ENCODE data around the gene CD33. TPM values are rescaled to one million over a fixed set of nuclear protein-coding genes. Genes with fewer than 3 reads are reported as not detected.

Gene CD33
- total RNA-seq, 1 experiment from 2014 or later, result 0.31 TPM

DNA sequence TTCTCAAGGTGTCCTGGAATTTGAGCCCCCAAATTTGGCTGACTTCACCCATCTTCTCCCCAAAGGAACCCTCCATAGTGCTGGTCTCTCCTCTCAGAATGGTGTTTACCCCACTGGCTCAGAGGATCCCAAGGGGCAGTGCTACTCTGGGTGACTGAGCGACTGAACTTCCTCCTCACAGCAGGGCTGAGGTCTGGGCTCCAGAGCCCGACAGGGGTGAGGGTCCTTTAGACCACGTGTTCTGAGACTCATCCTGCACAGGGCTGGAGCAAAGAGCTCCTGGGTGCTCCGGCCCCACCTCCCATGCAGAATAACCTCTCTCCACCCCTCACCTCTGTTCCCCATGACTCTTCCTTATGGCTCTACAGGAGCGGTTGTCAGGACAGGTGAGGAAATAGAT, 23.2 kb upstream of the CD33 start:
- no peaks in the 10 kb centered on the region for H3K9me3 Mint-ChIP-seq

DNA sequence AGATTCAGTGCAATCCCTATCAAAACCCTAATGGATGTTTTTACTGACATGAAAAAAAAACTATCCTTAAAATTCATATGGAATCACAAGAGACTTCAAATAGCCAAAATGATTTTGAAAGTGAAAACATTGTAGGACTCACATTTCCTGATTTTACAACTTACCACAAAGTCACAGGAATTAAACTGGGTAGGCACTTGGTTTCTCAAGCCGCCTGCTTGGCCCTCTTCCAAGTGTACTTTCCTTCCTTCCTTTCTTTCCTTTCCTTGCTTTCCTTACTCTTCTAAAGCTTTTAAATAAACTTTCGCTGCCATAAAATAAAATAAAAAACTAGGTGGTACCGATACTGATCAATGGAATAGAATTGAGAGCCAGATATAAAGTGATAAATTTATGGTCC, 21.0 kb upstream of the CD33 start:
- H3K4me3 Mint-ChIP-seq, result no peak overlapping the region
- no peak for ATAC-seq
- no peak overlapping the region for H3K27ac Mint-ChIP-seq
- ChIA-PET CTCF (no interaction called here), POLR2A (no interaction called here)
- H3K4me1 Mint-ChIP-seq, result no peaks in the 10 kb centered on the region
- peaks cover 30% of the 10 kb centered on the region for H3K27me3 Mint-ChIP-seq (ENCODE audit: low read depth)
- no peaks in the 10 kb centered on the region for H3K9me3 Mint-ChIP-seq
- DNase-seq (ENCODE audit: low spot score), result no peak
- H3K36me3 Mint-ChIP-seq, result no peaks in the 10 kb centered on the region
- TF ChIP-seq, protein P1, sequence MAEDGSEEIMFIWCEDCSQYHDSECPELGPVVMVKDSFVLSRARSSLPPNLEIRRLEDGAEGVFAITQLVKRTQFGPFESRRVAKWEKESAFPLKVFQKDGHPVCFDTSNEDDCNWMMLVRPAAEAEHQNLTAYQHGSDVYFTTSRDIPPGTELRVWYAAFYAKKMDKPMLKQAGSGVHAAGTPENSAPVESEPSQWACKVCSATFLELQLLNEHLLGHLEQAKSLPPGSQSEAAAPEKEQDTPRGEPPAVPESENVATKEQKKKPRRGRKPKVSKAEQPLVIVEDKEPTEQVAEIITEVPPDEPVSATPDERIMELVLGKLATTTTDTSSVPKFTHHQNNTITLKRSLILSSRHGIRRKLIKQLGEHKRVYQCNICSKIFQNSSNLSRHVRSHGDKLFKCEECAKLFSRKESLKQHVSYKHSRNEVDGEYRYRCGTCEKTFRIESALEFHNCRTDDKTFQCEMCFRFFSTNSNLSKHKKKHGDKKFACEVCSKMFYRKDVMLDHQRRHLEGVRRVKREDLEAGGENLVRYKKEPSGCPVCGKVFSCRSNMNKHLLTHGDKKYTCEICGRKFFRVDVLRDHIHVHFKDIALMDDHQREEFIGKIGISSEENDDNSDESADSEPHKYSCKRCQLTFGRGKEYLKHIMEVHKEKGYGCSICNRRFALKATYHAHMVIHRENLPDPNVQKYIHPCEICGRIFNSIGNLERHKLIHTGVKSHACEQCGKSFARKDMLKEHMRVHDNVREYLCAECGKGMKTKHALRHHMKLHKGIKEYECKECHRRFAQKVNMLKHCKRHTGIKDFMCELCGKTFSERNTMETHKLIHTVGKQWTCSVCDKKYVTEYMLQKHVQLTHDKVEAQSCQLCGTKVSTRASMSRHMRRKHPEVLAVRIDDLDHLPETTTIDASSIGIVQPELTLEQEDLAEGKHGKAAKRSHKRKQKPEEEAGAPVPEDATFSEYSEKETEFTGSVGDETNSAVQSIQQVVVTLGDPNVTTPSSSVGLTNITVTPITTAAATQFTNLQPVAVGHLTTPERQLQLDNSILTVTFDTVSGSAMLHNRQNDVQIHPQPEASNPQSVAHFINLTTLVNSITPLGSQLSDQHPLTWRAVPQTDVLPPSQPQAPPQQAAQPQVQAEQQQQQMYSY (CRISPR knock-in tag; IDR thresholded peaks at IDR 0.05), result no peak
- TF ChIP-seq, protein P2, sequence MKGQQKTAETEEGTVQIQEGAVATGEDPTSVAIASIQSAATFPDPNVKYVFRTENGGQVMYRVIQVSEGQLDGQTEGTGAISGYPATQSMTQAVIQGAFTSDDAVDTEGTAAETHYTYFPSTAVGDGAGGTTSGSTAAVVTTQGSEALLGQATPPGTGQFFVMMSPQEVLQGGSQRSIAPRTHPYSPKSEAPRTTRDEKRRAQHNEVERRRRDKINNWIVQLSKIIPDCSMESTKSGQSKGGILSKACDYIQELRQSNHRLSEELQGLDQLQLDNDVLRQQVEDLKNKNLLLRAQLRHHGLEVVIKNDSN (CRISPR knock-in tag; IDR thresholded peaks at IDR 0.05), result no peak
- TF ChIP-seq ZNF671 (CRISPR knock-in tag; IDR thresholded peaks at IDR 0.05) (no peak), GRHL2 (CRISPR knock-in tag; IDR thresholded peaks at IDR 0.05; ENCODE audit: insufficient replicate concordance, severe bottlenecking) (no peak), TEAD1 (CRISPR knock-in tag; IDR thresholded peaks at IDR 0.05) (no peak), ZNF396 (CRISPR knock-in tag; IDR thresholded peaks at IDR 0.05; ENCODE audit: borderline replicate concordance) (no peak), GTF2I (CRISPR knock-in tag; conservative IDR thresholded peaks at IDR 0.05) (no peak), FOXJ3 (CRISPR knock-in tag; IDR thresholded peaks at IDR 0.05; ENCODE audit: borderline replicate concordance) (no peak), JAZF1 (CRISPR knock-in tag; IDR thresholded peaks at IDR 0.05) (no peak)
- TF ChIP-seq, protein P3, sequence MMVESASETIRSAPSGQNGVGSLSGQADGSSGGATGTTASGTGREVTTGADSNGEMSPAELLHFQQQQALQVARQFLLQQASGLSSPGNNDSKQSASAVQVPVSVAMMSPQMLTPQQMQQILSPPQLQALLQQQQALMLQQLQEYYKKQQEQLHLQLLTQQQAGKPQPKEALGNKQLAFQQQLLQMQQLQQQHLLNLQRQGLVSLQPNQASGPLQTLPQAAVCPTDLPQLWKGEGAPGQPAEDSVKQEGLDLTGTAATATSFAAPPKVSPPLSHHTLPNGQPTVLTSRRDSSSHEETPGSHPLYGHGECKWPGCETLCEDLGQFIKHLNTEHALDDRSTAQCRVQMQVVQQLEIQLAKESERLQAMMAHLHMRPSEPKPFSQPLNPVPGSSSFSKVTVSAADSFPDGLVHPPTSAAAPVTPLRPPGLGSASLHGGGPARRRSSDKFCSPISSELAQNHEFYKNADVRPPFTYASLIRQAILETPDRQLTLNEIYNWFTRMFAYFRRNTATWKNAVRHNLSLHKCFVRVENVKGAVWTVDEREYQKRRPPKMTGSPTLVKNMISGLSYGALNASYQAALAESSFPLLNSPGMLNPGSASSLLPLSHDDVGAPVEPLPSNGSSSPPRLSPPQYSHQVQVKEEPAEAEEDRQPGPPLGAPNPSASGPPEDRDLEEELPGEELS (CRISPR knock-in tag; IDR thresholded peaks at IDR 0.05), result no peak
- TF ChIP-seq, protein P4, sequence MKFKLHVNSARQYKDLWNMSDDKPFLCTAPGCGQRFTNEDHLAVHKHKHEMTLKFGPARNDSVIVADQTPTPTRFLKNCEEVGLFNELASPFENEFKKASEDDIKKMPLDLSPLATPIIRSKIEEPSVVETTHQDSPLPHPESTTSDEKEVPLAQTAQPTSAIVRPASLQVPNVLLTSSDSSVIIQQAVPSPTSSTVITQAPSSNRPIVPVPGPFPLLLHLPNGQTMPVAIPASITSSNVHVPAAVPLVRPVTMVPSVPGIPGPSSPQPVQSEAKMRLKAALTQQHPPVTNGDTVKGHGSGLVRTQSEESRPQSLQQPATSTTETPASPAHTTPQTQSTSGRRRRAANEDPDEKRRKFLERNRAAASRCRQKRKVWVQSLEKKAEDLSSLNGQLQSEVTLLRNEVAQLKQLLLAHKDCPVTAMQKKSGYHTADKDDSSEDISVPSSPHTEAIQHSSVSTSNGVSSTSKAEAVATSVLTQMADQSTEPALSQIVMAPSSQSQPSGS (CRISPR knock-in tag; IDR thresholded peaks at IDR 0.05; ENCODE audit: borderline replicate concordance, low read depth), result no peak
- TF ChIP-seq, protein P5, sequence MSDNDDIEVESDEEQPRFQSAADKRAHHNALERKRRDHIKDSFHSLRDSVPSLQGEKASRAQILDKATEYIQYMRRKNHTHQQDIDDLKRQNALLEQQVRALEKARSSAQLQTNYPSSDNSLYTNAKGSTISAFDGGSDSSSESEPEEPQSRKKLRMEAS (CRISPR knock-in tag; IDR thresholded peaks at IDR 0.05), result no peak
- TF ChIP-seq, protein P6, sequence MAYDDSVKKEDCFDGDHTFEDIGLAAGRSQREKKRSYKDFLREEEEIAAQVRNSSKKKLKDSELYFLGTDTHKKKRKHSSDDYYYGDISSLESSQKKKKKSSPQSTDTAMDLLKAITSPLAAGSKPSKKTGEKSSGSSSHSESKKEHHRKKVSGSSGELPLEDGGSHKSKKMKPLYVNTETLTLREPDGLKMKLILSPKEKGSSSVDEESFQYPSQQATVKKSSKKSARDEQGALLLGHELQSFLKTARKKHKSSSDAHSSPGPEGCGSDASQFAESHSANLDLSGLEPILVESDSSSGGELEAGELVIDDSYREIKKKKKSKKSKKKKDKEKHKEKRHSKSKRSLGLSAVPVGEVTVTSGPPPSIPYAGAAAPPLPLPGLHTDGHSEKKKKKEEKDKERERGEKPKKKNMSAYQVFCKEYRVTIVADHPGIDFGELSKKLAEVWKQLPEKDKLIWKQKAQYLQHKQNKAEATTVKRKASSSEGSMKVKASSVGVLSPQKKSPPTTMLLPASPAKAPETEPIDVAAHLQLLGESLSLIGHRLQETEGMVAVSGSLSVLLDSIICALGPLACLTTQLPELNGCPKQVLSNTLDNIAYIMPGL (CRISPR knock-in tag; IDR thresholded peaks at IDR 0.05), result no peak

More for the DNA sequence above, 23.2 kb upstream of the CD33 start:
- Mint-ChIP-seq H3K4me3 (no peak overlapping the region), H3K36me3 (no peaks in the 10 kb centered on the region), H3K27me3 (ENCODE audit: low read depth) (peaks cover 15% of the 10 kb centered on the region), H3K4me1 (no peaks in the 10 kb centered on the region), H3K27ac (no peak overlapping the region)
- no peak for TF ChIP-seq ATF1 (CRISPR knock-in tag; IDR thresholded peaks at IDR 0.05)
- DNase-seq (ENCODE audit: low spot score), result no peak
- ATAC-seq, result no peak
- POLR2A ChIA-PET, result no interaction called here
- CTCF ChIA-PET, result interaction anchor here (0.8 to 1.5 kb wide), 2 partner anchors 43 to 57 kb away, joined by 4 read pairs; no protein-coding TSS in a partner anchor
